Activated CD4-positive, CD25-positive, alpha-beta regulatory T cell treated with anti-CD3 and anti-CD28 coated beads, Interleukin-2, amount 50 U/mL, for 16 hours (primary cell): Measurements from ENCODE around the gene FAM131A.
"Not testable (repeated sequence)": the region's sequence is repeated elsewhere in the genome, so short reads cannot be mapped to it uniquely, and the experiment has no call there.

Source experiments
- DNase-seq: peaks from one replicate; pipeline ENCODE4 v3.0.0-alpha.2; 2020; ENCODE audit warnings: low read depth, low spot score

FAM131A gene

GRCh38 chr3:184339451-184340135, 2.2 kb downstream of the FAM131A start:
- DNase-seq, result not testable (repeated sequence)

GRCh38 chr3:184341925-184342324, 4.5 kb downstream of the FAM131A start:
- DNase-seq, result no peak

DNA sequence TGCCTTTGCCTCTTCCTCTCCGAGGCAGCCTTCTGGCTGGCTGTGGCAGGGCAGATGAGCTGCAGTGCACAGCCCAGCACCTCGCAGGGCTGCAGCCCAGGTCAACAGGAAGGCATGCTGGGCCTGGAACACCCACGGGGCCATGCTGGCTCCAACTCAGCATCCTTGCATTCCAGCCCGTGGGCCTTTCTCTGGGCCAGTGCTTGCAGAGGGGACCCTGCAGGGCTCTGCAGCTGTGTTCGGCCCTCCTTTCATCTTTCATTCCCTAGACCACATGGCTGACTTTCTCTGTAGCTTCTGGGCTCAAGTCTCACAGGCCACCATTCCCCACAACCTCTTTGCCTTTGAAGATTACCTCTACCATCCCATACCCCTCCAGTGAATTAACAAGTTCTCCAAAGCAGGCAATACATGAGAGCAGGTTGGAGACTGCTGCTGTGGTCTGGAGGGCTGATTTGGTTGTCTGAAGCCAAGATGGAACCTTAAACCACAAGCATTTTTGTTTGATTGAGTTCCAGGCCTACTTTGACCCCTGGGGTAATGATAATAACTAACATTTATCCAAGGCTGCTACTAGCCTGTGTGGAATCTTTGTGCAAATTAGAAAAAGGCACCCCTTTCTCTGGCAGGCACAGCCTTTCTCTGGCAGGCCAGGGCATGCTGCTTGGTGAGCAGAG, 5.9 kb downstream of the FAM131A start:
- DNase-seq, result no peak

DNA sequence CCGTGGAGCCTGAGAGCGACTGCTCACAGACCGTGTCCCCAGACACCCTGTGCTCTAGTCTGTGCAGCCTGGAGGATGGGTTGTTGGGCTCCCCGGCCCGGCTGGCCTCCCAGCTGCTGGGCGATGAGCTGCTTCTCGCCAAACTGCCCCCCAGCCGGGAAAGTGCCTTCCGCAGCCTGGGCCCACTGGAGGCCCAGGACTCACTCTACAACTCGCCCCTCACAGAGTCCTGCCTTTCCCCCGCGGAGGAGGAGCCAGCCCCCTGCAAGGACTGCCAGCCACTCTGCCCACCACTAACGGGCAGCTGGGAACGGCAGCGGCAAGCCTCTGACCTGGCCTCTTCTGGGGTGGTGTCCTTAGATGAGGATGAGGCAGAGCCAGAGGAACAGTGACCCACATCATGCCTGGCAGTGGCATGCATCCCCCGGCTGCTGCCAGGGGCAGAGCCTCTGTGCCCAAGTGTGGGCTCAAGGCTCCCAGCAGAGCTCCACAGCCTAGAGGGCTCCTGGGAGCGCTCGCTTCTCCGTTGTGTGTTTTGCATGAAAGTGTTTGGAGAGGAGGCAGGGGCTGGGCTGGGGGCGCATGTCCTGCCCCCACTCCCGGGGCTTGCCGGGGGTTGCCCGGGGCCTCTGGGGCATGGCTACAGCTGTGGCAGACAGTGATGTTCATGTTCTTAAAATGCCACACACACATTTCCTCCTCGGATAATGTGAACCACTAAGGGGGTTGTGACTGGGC, 7.3 kb downstream of the FAM131A start:
- DNase-seq, result no peak

GRCh38 chr3:184345317-184346144, 8.1 kb downstream of the FAM131A start:
- no peak for DNase-seq

- no peak for DNase-seq
Observed at GRCh38 chr3:184346480-184347190, 9.2 kb downstream of the FAM131A start.

DNA sequence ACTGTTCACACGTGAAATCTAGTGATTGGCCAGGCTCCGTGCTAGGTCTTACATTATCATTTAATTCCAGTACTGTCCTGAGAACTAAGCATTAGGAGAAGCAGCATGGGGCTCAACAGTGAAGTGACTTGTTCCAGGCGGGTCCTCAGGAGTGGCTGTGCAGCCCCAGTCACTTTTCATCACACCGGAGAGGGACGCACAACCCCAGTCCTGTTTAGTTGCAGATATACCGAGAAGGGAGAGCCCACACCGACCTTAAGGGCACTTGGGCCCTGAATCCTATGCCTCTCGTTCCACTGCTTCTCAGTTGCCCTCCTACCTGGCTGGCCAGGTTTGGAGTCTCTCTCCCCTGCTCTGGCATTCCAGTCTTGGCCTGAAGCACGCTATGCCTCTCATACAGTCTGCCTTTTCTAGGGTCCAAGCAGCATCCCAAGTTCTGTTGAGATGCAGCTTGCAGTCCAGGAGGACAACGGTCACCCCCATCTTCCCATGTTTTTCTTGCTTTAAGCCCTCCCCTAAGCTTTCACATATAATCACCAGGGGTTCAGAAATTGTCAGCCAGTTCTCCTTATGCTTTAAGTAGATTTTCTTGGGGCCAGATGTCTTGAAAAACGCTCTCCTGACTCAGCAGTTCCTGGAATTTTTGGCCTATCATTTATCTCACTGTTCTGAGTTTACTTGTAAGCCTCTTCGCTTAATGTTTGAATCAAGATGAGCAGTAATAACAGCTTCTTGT, 10.1 kb downstream of the FAM131A start:
- DNase-seq, result no peak

- no peak for DNase-seq
Observed at GRCh38 chr3:184348057-184348382, 10.6 kb downstream of the FAM131A start.

GRCh38 chr3:184349563-184350470, 12.4 kb downstream of the FAM131A start:
- DNase-seq, result no peak

DNA sequence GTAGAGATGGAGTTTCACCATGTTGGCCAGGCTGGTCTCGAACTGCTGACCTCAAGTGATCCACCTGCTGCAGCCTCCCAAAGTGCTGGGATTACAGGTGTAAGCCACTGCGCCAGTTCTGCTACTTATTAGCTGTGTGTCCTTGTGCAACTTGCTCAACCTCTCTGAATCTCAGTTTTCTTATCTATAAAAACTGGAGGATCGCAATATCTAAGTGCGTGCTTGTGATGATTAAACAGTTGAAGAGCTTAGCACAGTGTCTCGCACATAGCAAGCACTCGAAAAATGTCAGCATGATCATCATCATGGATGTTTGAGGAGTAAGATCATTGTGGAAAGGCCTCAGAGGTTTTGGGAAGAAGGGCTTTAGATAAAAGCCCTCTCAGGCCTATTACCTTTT, 13.2 kb downstream of the FAM131A start:
- DNase-seq, result no peak

- no peak for DNase-seq
Observed at GRCh38 chr3:184351511-184352148, 14.2 kb downstream of the FAM131A start.

DNA sequence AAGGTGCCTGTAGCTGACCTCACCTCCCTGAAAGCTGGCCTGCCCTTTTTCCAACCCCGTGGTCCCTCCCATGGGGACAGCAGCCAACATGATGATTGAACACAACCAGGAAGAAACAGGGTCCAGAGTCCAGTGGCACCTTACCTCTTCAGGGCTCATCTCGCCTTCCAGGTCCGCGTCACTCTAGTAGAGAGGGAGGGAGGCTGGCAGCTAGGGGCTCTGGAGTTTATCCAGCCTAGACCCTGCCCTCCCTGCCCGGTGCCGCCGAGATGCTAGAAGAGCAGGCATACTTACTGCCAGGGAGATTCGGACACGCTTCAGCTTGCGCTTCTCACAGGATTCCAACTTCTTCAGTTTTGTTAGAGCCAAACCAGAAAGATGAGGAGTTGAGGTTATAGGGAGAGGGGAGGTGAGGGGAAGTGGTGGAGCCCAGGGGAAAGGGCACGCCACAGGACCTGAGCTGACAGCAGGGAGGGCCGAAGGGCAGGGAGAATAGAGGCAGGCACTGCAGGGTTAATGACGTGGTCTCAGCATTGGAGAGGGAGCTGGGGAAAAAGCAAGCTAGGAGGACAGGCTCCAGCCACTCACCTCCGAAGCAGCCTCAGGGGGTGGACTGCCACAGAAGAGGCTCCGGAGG, 14.9 kb downstream of the FAM131A start:
- no peak for DNase-seq

GRCh38 chr3:184352897-184353545, 15.6 kb downstream of the FAM131A start:
- no peak for DNase-seq

DNA sequence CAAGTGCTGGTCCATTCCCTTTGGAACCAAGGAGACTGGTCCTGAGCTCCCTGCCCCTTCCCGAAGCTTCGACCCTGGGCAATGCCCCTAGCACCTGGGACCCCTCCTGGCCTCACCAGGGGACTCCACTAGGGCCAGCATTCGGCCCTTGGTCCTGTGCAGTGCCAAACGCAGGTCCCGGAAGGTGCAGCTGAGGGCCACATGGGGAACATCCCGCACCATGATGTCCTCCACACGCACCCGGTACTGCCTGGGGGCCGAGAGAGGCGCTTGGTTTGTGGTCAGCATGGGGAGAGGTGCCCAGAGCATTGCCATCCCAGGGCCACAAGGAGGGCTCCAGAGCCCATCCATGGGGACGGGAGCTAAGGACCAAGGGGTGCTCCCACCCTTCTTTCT, 16.1 kb downstream of the FAM131A start:
- no peak for DNase-seq

DNA sequence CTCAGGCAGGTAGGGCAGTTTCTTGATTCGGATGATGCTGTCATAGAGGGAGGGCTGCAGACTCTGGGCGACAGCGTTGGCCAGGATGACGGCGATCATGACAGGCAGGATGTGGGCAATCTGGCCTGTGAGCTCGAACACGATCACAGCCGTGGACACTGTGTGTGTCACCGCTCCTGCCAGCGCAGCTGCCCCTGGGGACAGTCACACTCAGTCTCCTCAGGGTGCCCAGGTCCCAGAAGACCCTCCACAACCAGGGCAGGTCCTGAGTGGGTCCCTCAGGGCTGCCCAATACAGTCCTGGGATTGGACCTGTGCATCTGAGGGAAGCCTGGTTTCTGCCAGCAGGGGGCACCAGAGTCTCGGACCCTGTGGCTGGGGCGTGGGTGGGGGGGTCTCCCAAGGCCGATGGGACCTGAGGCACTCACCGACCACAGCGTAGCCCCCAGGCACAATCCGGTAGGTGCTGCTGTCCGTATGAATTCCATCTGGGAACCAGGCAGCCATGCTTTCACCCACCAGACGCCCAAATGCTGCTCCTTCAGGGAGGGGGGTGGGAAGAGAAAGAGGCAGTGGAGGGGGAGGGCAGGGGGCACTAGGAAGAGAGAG, 16.8 kb downstream of the FAM131A start:
- no peak for DNase-seq

DNA sequence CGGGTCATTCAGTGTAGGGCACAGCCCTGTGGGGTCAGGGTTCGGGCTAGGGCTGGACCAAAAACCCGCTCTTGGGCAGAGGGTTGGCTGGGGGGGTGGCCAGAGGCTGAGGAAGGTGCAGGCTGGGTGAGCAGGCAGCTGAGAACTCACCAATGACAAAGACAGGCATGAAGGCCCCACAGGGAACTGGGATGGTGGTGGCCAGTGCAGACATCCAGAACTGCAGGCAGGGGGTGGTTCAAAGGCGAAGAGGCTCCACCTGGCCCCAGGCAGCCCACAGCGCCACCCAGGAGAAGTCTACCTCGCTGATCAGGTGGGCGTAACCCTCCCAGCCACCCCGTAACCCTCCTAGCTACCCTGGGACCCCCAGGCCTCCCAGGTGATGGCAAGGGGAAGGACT, 17.4 kb downstream of the FAM131A start:
- DNase-seq, result no peak

DNA sequence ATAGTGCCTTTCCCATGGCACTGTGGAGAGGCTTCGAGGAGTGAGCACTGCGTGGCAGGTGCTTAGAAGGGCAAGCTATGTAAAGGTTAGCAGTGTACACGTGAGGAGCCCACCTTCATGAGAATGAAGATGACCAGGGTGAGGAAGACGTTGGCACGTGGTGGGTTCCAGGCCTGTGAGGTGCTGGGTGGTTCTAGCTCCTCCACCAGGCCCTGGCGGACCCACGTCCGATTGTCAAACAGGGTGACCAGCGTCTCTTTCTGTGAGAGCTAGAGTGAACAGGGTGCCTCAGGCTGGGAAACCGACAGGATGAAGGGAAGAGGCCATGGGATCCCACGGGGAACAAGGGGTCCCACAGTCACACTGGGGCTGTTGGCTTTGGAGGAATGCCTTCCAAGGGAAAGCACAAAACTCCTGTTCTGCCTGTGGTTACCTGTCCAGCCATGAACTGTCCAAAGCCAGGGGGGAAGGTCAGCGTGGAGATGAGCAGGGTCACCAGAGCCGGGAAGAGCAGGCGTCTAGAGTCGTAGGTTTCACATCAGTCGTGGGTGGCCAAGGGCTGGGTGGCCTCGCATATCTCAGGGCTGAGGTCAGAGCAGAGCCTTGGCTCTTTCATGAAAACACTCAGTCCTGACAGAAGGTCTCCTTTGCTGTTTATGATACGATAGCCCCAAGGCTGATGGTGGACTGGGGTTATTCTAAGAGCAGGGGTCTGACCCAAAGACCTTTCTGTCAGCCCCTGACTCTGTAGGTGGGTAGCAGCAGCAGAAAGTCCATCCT, 18.1 kb downstream of the FAM131A start:
- DNase-seq, result no peak
